GM12872 (cell line): Measurements from ENCODE around the gene LAMA2.

Source experiments
- CTCF ChIP-seq: IDR thresholded peaks from 3 replicates; pipeline ENCODE4 v1.5.1; 2011; ENCODE audit warnings: low read depth, mild to moderate bottlenecking, low read length, moderate library complexity; ENCODE audit not compliant: insufficient read depth

Gene LAMA2

DNA sequence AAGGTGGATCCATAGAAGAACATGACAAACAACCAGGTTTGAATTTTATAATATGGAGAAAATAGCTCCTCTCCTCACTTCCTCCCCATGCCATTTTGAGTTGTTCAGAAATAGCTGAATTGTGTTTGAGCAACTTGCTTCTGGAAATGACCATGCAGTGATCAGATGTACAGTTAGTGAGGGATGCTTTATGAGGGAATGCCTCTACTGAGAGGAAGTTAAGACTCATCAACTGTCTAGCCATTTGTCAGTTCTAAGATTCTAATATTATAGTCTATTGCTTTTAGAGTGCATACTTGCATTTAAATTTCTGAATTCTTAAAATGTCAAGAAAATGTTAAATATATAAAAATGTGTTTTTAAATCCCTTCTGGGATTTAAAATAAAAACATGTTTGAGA lies 3.8 kb downstream of the LAMA2 start:
- TF ChIP-seq CTCF = no peak

DNA sequence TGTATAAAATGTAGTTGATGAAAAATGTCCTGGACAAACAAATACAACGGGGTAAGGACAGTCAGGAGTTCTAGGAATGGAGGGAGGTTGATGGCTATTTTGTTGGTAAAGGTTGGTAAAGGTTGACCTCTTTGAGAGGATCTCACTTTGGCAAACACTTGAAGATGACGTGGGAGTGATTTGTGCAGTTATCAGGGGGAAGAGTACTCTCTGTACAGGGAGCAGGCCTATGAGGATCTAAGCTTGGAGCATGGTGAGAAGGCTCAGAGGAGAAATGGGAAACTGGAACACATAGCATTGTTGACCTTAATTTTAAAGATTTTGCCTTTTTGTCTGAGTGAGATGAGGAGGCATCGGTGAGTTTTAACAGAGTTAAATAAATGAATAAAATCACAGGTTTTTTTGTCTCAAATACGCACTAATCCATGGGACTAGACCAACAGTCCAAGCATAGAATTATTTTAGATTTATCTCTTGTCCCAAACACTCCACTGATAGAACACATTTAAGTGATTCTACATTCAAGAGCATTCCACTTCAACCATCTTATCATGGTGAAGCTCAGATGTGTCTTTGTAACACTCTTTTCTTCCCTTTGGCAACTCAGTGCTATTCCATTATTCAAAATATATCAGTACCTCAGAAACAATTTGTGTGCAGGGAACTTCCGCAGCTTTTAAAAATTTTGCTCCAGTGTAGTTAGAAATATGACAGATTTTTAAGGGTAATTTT lies 5.7 kb downstream of the LAMA2 start:
- TF ChIP-seq CTCF = no peak

GRCh38 chr6:128889870-128890269 lies 6.9 kb downstream of the LAMA2 start:
- TF ChIP-seq CTCF = no peak

DNA sequence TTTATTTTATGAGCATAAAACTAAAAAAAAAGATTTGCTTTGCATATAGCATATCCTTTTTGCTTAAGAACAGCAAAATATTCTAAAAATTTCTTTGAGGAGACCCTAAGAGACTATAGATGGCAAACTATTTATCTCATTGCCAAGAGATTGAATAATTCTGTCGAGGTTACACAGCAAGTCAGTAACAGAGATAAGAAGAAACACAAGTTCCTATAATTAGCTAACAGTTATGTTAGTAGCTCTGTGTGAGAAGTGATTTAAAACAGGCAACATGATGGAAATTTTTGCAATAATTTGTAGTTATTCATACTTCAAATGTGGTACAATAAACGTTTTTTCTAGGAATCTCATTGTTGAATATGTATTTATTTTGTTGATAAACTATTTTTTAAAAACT lies 9.1 kb downstream of the LAMA2 start:
- no peak for TF ChIP-seq CTCF

GRCh38 chr6:128899341-128900050 lies 16.6 kb downstream of the LAMA2 start:
- no peak for TF ChIP-seq CTCF

GRCh38 chr6:128903715-128904114 lies 20.8 kb downstream of the LAMA2 start:
- TF ChIP-seq CTCF = no peak

GRCh38 chr6:128914051-128914450 lies 31.1 kb downstream of the LAMA2 start:
- no peak for TF ChIP-seq CTCF
